ENCODE results near the gene SMCO2. TPM values are rescaled to one million over a fixed set of nuclear protein-coding genes. Genes with fewer than 3 reads are reported as not detected.

The SMCO2 gene
- total RNA-seq, 2 experiments from 2014 or later: not detected

- H3K9me2 ChIP-seq (ENCODE audit: insufficient read depth, low read length): no peaks in the 10 kb centered on the region
- no peak for TF ChIP-seq EZH2phosphoT487 (IDR thresholded peaks at IDR 0.05; ENCODE audit: borderline replicate concordance, low read depth, low read length)
- no peak for TF ChIP-seq CTCF (conservative IDR thresholded peaks at IDR 0.05; ENCODE audit: low read length)
- no peak overlapping the region for H3K4me3 ChIP-seq (ENCODE audit: low read depth, low read length, poor library complexity, severe bottlenecking)
- H3K79me2 ChIP-seq (ENCODE audit: insufficient read depth, low read depth, low read length): no peaks in the 10 kb centered on the region
- ChIA-PET POLR2A (interaction anchor here (0.6 to 1.0 kb wide), 3 partner anchors 12 to 524 kb away, joined by 3 read pairs; partner anchors contain the start of gene REP15), CTCF (ENCODE audit: unreplicated experiment) (no interaction called here)
- no peak overlapping the region for H3K27ac ChIP-seq (ENCODE audit: low read depth, low read length, poor library complexity, severe bottlenecking)
- no TSS peak for BruUV-seq (replicated peaks)
- H3K36me3 ChIP-seq (ENCODE audit: insufficient read depth, low read length): no peaks in the 10 kb centered on the region
- H2AFZ ChIP-seq (ENCODE audit: low read length): peak overlapping the region; percentile 97
- no peak overlapping the region for H3K4me2 ChIP-seq (ENCODE audit: low read length)
- DNase-seq (ENCODE audit: low spot score): no peak
- H4K20me1 ChIP-seq (ENCODE audit: insufficient read depth, low read length): no peaks in the 10 kb centered on the region
- intact Hi-C loops (cut with micrococcal nuclease; ENCODE audit: unreplicated experiment): no loop called here
- H3K9me3 ChIP-seq (ENCODE audit: low read length): no peaks in the 10 kb centered on the region
- peaks cover 17% of the 10 kb centered on the region for H3K4me1 ChIP-seq (ENCODE audit: insufficient read depth, low read length, poor library complexity, severe bottlenecking)
These were observed 10.5 kb upstream of the SMCO2 start for GRCh38 chr12:27436029-27436428.

GRCh38 chr12:27436768-27437167, 9.8 kb upstream of the SMCO2 start:
- no peaks in the 10 kb centered on the region for H4K20me1 ChIP-seq (ENCODE audit: insufficient read depth, low read length)
- TF ChIP-seq CTCF (conservative IDR thresholded peaks at IDR 0.05; ENCODE audit: low read length): no peak
- TF ChIP-seq EZH2phosphoT487 (IDR thresholded peaks at IDR 0.05; ENCODE audit: borderline replicate concordance, low read depth, low read length): no peak
- no peaks in the 10 kb centered on the region for H3K79me2 ChIP-seq (ENCODE audit: insufficient read depth, low read depth, low read length)
- intact Hi-C loops (cut with micrococcal nuclease; ENCODE audit: unreplicated experiment): no loop called here
- no TSS peak for BruUV-seq (replicated peaks)
- POLR2A ChIA-PET: interaction anchor here (0.6 to 1.0 kb wide), 3 partner anchors 11 to 260 kb away, joined by 3 to 6 read pairs (median 3); partner anchors contain the start of gene REP15
- no peaks in the 10 kb centered on the region for H3K9me3 ChIP-seq (ENCODE audit: low read length)
- H3K4me2 ChIP-seq (ENCODE audit: low read length): no peak overlapping the region
- peaks cover 17% of the 10 kb centered on the region for H3K4me1 ChIP-seq (ENCODE audit: insufficient read depth, low read length, poor library complexity, severe bottlenecking)
- CTCF ChIA-PET (ENCODE audit: unreplicated experiment): no interaction called here
- no peaks in the 10 kb centered on the region for H3K9me2 ChIP-seq (ENCODE audit: insufficient read depth, low read length)
- no peak overlapping the region for H3K4me3 ChIP-seq (ENCODE audit: low read depth, low read length, poor library complexity, severe bottlenecking)
- no peak overlapping the region for H2AFZ ChIP-seq (ENCODE audit: low read length)
- H3K27ac ChIP-seq (ENCODE audit: low read depth, low read length, poor library complexity, severe bottlenecking): no peak overlapping the region
- DNase-seq (ENCODE audit: low spot score): no peak
- H3K36me3 ChIP-seq (ENCODE audit: insufficient read depth, low read length): no peaks in the 10 kb centered on the region

- ChIA-PET POLR2A (interaction anchor here (0.7 kb wide), 1 partner anchor 440 kb away, joined by 3 read pairs; no protein-coding TSS in a partner anchor), CTCF (ENCODE audit: unreplicated experiment) (no interaction called here)
- H3K4me3 ChIP-seq (ENCODE audit: low read depth, low read length, poor library complexity, severe bottlenecking): no peak overlapping the region
- TF ChIP-seq CTCF (conservative IDR thresholded peaks at IDR 0.05; ENCODE audit: low read length) (no peak), EZH2phosphoT487 (IDR thresholded peaks at IDR 0.05; ENCODE audit: borderline replicate concordance, low read depth, low read length) (no peak)
- intact Hi-C loops (cut with micrococcal nuclease; ENCODE audit: unreplicated experiment): no loop called here
- peak; percentile 27 for DNase-seq (ENCODE audit: low spot score)
- peak overlapping the region; percentile 29; the same call in 1 of the 2 replicates for H3K4me2 ChIP-seq (ENCODE audit: low read length)
- H4K20me1 ChIP-seq (ENCODE audit: insufficient read depth, low read length): no peaks in the 10 kb centered on the region
- H3K4me1 ChIP-seq (ENCODE audit: insufficient read depth, low read length, poor library complexity, severe bottlenecking): peaks cover 17% of the 10 kb centered on the region
- H3K36me3 ChIP-seq (ENCODE audit: insufficient read depth, low read length): no peaks in the 10 kb centered on the region
- H2AFZ ChIP-seq (ENCODE audit: low read length): peak overlapping the region; percentile 13; the same call in 1 of the 2 replicates
- no peaks in the 10 kb centered on the region for H3K9me2 ChIP-seq (ENCODE audit: insufficient read depth, low read length)
- no peaks in the 10 kb centered on the region for H3K9me3 ChIP-seq (ENCODE audit: low read length)
- no TSS peak for BruUV-seq (replicated peaks)
- no peak overlapping the region for H3K27ac ChIP-seq (ENCODE audit: low read depth, low read length, poor library complexity, severe bottlenecking)
- no peaks in the 10 kb centered on the region for H3K79me2 ChIP-seq (ENCODE audit: insufficient read depth, low read depth, low read length)
These were observed 8.7 kb upstream of the SMCO2 start for GRCh38 chr12:27437839-27438238.
